ENCODE data around the gene CDH26. TPM values are rescaled to one million over a fixed set of nuclear protein-coding genes. Genes with fewer than 3 reads are reported as not detected.

The CDH26 gene
- total and polyA plus RNA-seq, 4 experiments from 2014 or later = 0.55 to 4.4 (median 4.1) TPM; not detected in 1

DNA sequence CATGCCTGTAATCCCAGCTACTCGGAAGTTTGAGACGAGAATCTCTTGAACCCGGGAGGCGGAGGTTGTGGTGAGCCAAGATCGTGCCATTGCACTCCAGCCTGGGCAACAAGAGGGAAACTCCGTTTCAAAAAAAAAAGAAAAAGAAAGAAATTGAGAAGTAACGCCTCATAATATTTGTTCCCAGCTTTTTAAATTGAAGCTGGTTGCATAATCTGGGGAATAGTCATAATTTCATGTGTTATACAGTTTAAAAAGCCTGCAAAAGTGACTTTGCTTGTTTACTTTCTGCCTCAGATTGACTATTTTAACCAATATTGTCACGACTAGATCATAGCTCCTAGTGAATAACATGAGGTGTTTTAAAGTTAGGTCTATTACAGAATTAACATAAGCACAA lies 10.8 kb upstream of the CDH26 start:
- Mint-ChIP-seq H3K27ac (no peak overlapping the region), H3K4me3 (no peak overlapping the region), H3K27me3 (no peaks in the 10 kb centered on the region), H3K4me1 (peaks cover 11 to 25% (median 12%) of the 10 kb centered on the region in 4 donors), H3K9me3 (no peaks in the 10 kb centered on the region), H3K36me3 (peaks cover 21 to 34% of the 10 kb centered on the region in 2 donors)
- Histone ChIP-seq H3K27me3 (ENCODE audit: insufficient read depth, low read length) (no peaks in the 10 kb centered on the region), H3K36me3 (ENCODE audit: insufficient read depth, low read length) (peaks cover 26% of the 10 kb centered on the region), H3K4me1 (ENCODE audit: insufficient read depth, low read length) (peaks cover 15% of the 10 kb centered on the region), H3K27ac (ENCODE audit: low read depth, low read length) (no peak overlapping the region), H3K4me3 (ENCODE audit: low read length in 2 of 2) (no peak overlapping the region), H3K9me3 (ENCODE audit: control insufficient read depth in 1 of 2, low read length in 2 of 2) (no peaks in the 10 kb centered on the region)
- ChIA-PET POLR2A (ENCODE audit: partially characterized antibody) (interaction anchor here (5.5 kb wide), 1 partner anchor 7 kb away, joined by 39 read pairs; the partner anchor contains the start of genes FAM217B and PPP1R3D), CTCF (ENCODE audit: partially characterized antibody) (interaction anchor here (5.6 to 10.7 kb wide), 2 partner anchors 13 to 317 kb away, joined by 40 to 120 read pairs; partner anchors contain the start of gene SYCP2)
- intact Hi-C loops (cut with micrococcal nuclease) = loop anchor here (5.0 kb wide), 1 partner anchor 1940 kb away; no protein-coding TSS in a partner anchor
- no peak for DNase-seq

DNA sequence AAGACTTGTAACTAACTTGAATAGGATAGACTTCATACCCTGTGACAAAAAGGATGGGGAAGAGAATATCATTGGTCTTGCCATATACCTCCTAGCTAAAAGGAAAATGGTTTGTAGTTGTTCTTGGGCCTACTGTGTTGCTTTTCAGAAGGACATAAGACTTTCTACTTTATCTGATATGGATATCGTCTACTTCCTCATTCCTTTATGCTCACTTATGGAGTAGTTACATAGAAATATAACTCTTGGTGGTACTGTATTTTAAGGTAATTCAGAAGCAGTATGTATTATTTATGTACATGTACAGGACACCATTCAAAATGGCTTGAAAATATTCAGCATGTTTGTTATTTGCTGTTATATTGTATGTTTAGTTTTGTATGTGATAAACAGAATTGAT lies 10.0 kb upstream of the CDH26 start:
- no peaks in the 10 kb centered on the region for H3K9me3 ChIP-seq (ENCODE audit: control insufficient read depth in 1 of 2, low read length in 2 of 2)
- no peaks in the 10 kb centered on the region for H3K27me3 Mint-ChIP-seq
- H3K4me1 Mint-ChIP-seq = peaks cover 11 to 25% (median 12%) of the 10 kb centered on the region in 4 donors
- CTCF ChIA-PET (ENCODE audit: partially characterized antibody) = interaction anchor here (0.7 to 10.7 kb wide), 7 partner anchors 8 to 1939 kb away, joined by 3 to 120 read pairs (median 12); partner anchors contain the start of genes FAM217B, PPP1R3D and SYCP2
- H3K9me3 Mint-ChIP-seq = no peaks in the 10 kb centered on the region
- H3K27ac ChIP-seq (ENCODE audit: low read depth, low read length) = peak overlapping the region; percentile 36
- H3K27ac Mint-ChIP-seq = peak overlapping the region in 6 of 7 donors; percentile 82 to 97 (median 92)
- POLR2A ChIA-PET (ENCODE audit: partially characterized antibody) = interaction anchor here (5.5 kb wide), 1 partner anchor 8 kb away, joined by 39 read pairs; the partner anchor contains the start of genes FAM217B and PPP1R3D
- H3K4me3 ChIP-seq (ENCODE audit: low read length in 2 of 2) = no peak overlapping the region
- H3K4me1 ChIP-seq (ENCODE audit: insufficient read depth, low read length) = peaks cover 10% of the 10 kb centered on the region
- intact Hi-C loops (cut with micrococcal nuclease) = loop anchor here (2.0 to 5.0 kb wide), 4 partner anchors 13 to 1939 kb away; no protein-coding TSS in a partner anchor
- H3K4me3 Mint-ChIP-seq = no peak overlapping the region
- peaks cover 21% of the 10 kb centered on the region for H3K36me3 ChIP-seq (ENCODE audit: insufficient read depth, low read length)
- DNase-seq = no peak
- H3K27me3 ChIP-seq (ENCODE audit: insufficient read depth, low read length) = no peaks in the 10 kb centered on the region
- H3K36me3 Mint-ChIP-seq = peaks cover 15 to 30% of the 10 kb centered on the region in 2 donors

DNA sequence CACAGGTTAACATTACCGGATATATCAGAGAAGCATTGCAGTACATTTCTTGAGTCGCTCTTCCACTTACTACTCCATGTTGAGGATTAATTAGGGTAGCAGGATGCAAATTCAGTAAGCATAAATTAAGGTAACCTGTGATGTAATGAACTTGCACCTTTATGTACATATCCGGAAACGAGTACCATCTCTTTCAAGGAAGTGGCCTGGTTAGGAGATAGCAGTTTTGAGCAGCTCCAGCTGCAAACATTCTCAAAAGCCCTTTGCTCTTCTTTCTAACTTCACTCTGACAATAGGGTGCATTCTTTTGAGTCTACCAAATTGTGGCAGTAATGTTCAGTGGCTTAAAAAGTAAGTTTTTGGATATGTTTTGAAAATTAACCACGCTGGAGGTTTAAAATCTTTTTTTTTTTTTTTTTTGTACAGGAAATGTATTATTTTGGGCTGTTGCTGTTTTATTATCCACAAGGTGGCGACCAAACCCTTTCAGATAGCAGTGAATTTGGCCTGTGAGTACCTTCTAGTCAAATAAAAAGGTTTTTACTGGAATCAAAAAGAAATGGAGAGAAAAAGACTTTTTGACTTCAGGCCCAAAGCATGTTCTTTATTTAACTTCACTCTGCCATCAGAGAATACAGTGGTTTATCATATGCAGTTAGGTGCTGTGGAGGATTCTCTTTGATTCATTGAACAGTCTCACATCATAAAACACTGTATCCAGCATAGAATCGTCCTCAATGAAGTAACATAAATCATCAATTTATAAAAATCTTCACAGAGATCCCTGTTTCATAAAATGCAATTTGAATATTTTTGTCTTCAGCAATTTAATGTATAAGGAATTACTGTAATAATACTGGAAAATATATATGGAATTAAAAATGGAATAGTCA lies 9.1 kb upstream of the CDH26 start:
- Histone ChIP-seq H3K4me1 (ENCODE audit: insufficient read depth, low read length) (peaks cover 10% of the 10 kb centered on the region), H3K4me3 (ENCODE audit: low read length in 2 of 2) (no peak overlapping the region), H3K27ac (ENCODE audit: low read depth, low read length) (peak overlapping the region; percentile 36), H3K27me3 (ENCODE audit: insufficient read depth, low read length) (no peaks in the 10 kb centered on the region), H3K36me3 (ENCODE audit: insufficient read depth, low read length) (peaks cover 14% of the 10 kb centered on the region), H3K9me3 (ENCODE audit: control insufficient read depth in 1 of 2, low read length in 2 of 2) (no peaks in the 10 kb centered on the region)
- Mint-ChIP-seq H3K4me1 (peaks cover 11 to 25% (median 12%) of the 10 kb centered on the region in 4 donors), H3K36me3 (peaks cover 13 to 25% of the 10 kb centered on the region in 2 donors), H3K9me3 (no peaks in the 10 kb centered on the region), H3K27ac (peak overlapping the region; percentile 82 to 97 (median 91)), H3K27me3 (no peaks in the 10 kb centered on the region), H3K4me3 (peak overlapping the region; percentile 40 to 78 (median 72))
- peak; percentile 62 to 71 (median 69) for DNase-seq
- POLR2A ChIA-PET (ENCODE audit: partially characterized antibody) = interaction anchor here (5.5 kb wide), 1 partner anchor 9 kb away, joined by 39 read pairs; the partner anchor contains the start of genes FAM217B and PPP1R3D
- CTCF ChIA-PET (ENCODE audit: partially characterized antibody) = interaction anchor here (0.7 to 10.7 kb wide), 13 partner anchors 9 to 1938 kb away, joined by 3 to 120 read pairs (median 4); partner anchors contain the start of genes CDH26, FAM217B, PPP1R3D and SYCP2
- intact Hi-C loops (cut with micrococcal nuclease) = loop anchor here (1.0 to 5.0 kb wide), 5 partner anchors 9 to 1938 kb away; partner anchors contain the start of genes FAM217B and PPP1R3D

DNA sequence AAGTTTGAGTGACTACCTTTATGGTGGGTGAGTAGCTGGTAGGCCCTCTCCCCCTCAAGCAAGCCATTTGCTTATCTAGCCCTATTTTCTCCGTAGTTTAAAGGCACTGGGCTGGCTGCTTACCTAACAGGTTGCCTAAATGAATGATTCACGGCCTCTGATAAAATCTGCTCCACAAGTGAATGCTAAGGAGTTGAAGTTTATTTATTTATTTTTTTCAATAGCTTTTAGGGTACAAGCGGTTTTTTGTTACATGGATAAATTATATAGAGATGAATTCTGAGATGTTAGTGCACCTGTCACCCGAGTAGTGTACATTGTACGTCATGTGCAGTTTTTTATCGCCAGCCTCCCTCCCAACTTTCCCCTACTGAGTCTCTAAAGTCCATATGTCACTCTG lies 8.3 kb upstream of the CDH26 start:
- no peaks in the 10 kb centered on the region for H3K9me3 Mint-ChIP-seq
- peaks cover 10% of the 10 kb centered on the region for H3K4me1 ChIP-seq (ENCODE audit: insufficient read depth, low read length)
- no peaks in the 10 kb centered on the region for H3K27me3 ChIP-seq (ENCODE audit: insufficient read depth, low read length)
- H3K4me1 Mint-ChIP-seq = peaks cover 10 to 19% (median 11%) of the 10 kb centered on the region in 4 donors
- DNase-seq = no peak
- H3K4me3 Mint-ChIP-seq = no peak overlapping the region
- H3K36me3 Mint-ChIP-seq = peaks cover 6 to 17% of the 10 kb centered on the region in 2 donors
- no peak overlapping the region for H3K4me3 ChIP-seq (ENCODE audit: low read length in 2 of 2)
- CTCF ChIA-PET (ENCODE audit: partially characterized antibody) = interaction anchor here (1.0 to 10.7 kb wide), 9 partner anchors 8 to 1279 kb away, joined by 3 to 120 read pairs (median 12); partner anchors contain the start of genes CDH26, FAM217B, PPP1R3D and SYCP2
- intact Hi-C loops (cut with micrococcal nuclease) = loop anchor here (1.0 to 5.0 kb wide), 5 partner anchors 10 to 1937 kb away; partner anchors contain the start of genes FAM217B and PPP1R3D
- peaks cover 6% of the 10 kb centered on the region for H3K36me3 ChIP-seq (ENCODE audit: insufficient read depth, low read length)
- H3K27ac ChIP-seq (ENCODE audit: low read depth, low read length) = no peak overlapping the region
- peak overlapping the region; percentile 36 to 82 (median 59) for H3K27ac Mint-ChIP-seq
- H3K9me3 ChIP-seq (ENCODE audit: control insufficient read depth in 1 of 2, low read length in 2 of 2) = no peaks in the 10 kb centered on the region
- POLR2A ChIA-PET (ENCODE audit: partially characterized antibody) = interaction anchor here (1.3 to 5.5 kb wide), 2 partner anchors 10 to 107 kb away, joined by 5 to 39 read pairs; partner anchors contain the start of genes FAM217B and PPP1R3D
- no peaks in the 10 kb centered on the region for H3K27me3 Mint-ChIP-seq

- Mint-ChIP-seq H3K27ac (peak overlapping the region in 2 of 7 donors; percentile 61 to 63), H3K9me3 (no peaks in the 10 kb centered on the region), H3K36me3 (peaks cover 3 to 6% of the 10 kb centered on the region in 2 donors), H3K4me1 (no peaks in the 10 kb centered on the region), H3K27me3 (no peaks in the 10 kb centered on the region), H3K4me3 (no peak overlapping the region)
- no peak overlapping the region for H3K27ac ChIP-seq (ENCODE audit: low read depth, low read length)
- no peaks in the 10 kb centered on the region for H3K9me3 ChIP-seq (ENCODE audit: control insufficient read depth in 1 of 2, low read length in 2 of 2)
- CTCF ChIA-PET (ENCODE audit: partially characterized antibody) = interaction anchor here (1.1 to 2.5 kb wide), 2 partner anchors 14 to 20 kb away, joined by 3 to 13 read pairs; partner anchors contain the start of genes FAM217B, PPP1R3D and SYCP2
- H3K4me3 ChIP-seq (ENCODE audit: low read length in 2 of 2) = no peak overlapping the region
- no peaks in the 10 kb centered on the region for H3K27me3 ChIP-seq (ENCODE audit: insufficient read depth, low read length)
- H3K36me3 ChIP-seq (ENCODE audit: insufficient read depth, low read length) = no peaks in the 10 kb centered on the region
- H3K4me1 ChIP-seq (ENCODE audit: insufficient read depth, low read length) = no peaks in the 10 kb centered on the region
- no peak for DNase-seq
- intact Hi-C loops (cut with micrococcal nuclease) = no loop called here
- POLR2A ChIA-PET (ENCODE audit: partially characterized antibody) = no interaction called here
These were observed 3.5 kb upstream of the CDH26 start for GRCh38 chr20:59954718-59955117.

DNA sequence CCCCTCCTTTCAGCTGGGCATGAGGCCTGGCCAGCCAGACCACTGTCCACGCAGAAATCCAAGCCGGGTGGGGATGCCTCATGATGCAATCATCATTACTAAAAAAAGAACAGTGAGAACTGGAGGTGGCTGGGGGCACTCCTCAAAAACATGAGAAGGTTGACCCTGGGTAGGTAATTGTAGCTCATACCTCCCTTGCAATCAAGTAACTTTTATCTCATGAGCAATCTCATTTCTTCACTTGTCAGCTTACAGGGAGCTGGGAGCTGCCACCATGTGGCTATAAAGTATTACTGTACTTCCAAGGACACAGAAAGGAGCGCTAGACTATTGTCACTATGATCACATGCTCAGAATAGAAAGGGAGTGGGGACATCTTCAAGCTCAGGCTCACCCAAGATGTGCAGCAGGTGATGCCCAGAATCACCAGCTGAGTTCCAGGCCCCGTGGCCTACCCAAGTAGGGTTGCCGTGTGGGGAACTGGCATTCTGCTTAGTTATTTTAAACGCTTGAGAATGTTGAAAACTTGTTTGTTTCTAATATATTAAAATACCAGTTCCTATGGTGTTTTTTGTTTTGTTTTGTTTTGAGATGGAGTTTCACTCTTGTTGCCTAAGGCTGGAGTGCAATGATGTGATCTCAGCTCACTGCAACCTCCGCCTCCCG lies 3.0 kb upstream of the CDH26 start:
- Histone ChIP-seq H3K4me3 (ENCODE audit: low read length in 2 of 2) (no peak overlapping the region), H3K4me1 (ENCODE audit: insufficient read depth, low read length) (no peaks in the 10 kb centered on the region), H3K27ac (ENCODE audit: low read depth, low read length) (no peak overlapping the region), H3K9me3 (ENCODE audit: control insufficient read depth in 1 of 2, low read length in 2 of 2) (no peaks in the 10 kb centered on the region), H3K27me3 (ENCODE audit: insufficient read depth, low read length) (no peaks in the 10 kb centered on the region), H3K36me3 (ENCODE audit: insufficient read depth, low read length) (no peaks in the 10 kb centered on the region)
- no peaks in the 10 kb centered on the region for H3K9me3 Mint-ChIP-seq
- peak overlapping the region in 2 of 7 donors; percentile 61 to 63 for H3K27ac Mint-ChIP-seq
- no peaks in the 10 kb centered on the region for H3K4me1 Mint-ChIP-seq
- DNase-seq = peak in 1 of 5 donors; percentile 0
- H3K4me3 Mint-ChIP-seq = no peak overlapping the region
- intact Hi-C loops (cut with micrococcal nuclease) = no loop called here
- peaks cover 5 to 9% of the 10 kb centered on the region in 2 donors for H3K36me3 Mint-ChIP-seq
- H3K27me3 Mint-ChIP-seq = no peaks in the 10 kb centered on the region
- ChIA-PET CTCF (ENCODE audit: partially characterized antibody) (interaction anchor here (1.1 to 2.5 kb wide), 2 partner anchors 15 to 21 kb away, joined by 3 to 13 read pairs; partner anchors contain the start of genes FAM217B, PPP1R3D and SYCP2), POLR2A (ENCODE audit: partially characterized antibody) (no interaction called here)

All from CD4-positive, alpha-beta memory T cell (primary cell).